AG08395 (cell line): ENCODE measurements around the gene PUM1.

Experiments
- DNase-seq: peaks from one replicate; pipeline ENCODE4 v3.0.0; 2012; ENCODE audit warnings: mixed read lengths, low spot score

Gene PUM1

DNA sequence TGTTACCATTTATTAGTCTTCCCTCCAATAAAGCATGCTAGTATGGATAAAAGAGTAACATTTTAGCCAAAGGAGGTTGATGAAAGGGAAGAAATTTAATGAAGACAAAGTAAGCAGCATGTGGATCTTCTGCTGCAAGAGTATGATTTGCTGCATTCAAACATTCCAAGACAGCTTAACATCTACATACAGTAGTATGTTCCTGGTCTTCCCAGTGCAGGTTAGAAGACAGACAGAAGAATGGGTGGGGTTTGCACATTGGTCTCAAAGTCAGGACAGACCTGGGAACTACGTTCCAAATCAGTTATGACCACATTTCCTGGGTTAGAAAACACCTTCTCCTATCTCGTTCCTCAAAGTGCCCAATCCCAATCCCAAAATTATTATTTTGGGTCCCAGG is 43.3 kb downstream of the PUM1 start:
- DNase-seq, result no peak

DNA sequence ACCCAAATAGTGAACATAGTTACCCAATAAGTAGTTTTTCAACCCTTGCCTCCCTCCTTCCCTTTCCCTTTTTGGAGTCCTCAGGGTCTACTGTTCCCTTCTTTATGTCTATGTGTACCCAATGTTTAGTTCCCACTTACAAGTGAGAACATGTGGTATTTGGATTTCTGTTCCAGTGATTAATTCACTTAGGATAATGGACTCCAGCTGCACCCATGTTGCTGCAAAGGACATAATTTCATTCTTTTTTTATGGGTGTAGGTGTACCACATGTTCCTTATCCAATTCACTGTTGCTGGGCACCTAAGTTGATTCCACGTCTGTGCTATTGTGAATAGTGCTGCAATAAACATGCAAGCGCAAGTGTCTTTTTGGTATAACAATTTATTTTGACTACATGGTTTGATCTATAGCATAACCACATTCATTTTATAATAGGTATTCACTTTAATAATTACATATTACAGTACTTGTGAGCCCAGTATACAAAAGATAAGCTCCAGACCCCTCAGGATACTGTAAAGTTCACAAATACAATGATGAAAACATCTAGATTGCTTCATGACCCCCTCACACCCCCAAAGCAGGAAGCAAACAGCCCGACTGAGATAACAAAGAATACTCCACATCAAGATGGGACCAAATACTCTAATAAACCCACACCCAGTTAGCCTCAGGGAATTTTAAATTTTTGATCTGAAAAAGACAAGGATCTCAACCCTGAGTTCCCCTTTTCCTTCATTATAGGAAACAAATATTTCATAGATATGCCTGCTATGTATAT is 45.3 kb downstream of the PUM1 start:
- DNase-seq, result no peak

DNA sequence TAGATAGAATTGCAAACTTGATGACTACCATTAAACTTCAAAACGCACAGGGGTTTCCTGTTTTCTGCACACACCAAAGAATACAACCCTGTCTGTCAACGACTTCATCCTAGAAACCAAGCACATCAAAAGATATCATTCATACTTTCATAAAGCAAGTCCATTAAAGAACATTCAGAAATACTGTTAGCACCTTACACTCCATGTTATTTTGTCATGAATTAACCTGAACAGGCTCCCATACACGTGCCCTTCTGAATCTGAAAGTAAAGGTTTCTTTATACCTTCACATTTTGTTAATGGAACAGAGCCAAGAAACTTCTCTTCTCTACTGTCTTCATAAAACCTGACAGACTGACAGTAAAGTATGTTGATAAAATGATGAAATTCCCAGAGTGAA is 46.1 kb downstream of the PUM1 start:
- no peak for DNase-seq

DNA sequence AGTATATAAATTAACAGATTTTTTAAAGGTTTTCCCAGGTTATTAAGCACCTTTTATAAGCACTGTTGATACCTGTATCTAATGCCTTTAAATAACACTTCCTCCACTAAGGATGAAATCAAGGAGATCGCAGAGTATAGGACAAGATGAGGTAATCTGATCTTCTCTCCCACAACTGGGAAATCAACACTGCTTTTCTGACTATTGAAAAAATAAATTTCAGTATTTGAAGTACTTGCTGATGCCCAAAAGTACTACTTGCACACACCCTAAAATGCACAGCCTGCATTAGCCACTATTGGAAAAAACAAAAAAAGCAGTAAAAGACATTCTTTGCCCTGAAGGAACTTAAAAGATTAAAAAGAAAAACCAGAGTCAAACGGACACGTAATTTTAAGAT is 48.6 kb downstream of the PUM1 start:
- DNase-seq, result no peak

DNA sequence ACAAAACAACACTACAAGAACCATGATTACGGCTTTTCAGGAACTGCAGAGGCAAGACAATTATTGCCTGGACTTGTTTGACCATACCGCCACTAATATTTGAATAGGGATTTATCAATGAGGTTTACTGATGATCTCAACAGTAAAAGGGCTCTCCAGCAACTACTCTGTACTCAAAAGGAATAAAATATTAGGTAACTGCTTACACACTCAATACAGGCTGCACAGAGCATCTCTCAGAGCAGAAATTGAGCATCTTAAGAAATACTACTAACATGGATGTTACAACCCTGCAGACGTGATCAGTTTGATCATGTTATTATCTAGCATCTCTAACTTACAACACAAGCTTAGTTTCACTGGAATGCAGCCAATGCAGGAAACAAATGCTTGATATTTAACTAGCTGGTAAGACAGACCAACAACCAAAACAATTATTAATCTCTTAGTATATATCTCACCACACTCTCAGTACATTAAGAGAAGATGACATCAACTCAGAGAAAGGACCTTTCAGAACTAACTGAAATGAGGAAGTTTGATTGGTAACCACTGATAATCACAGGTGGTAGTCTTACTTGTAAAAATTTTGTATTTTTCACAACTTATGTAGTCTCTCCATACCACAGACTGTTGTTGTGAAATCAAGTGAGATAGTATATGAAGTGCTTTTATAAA is 52.2 kb downstream of the PUM1 start:
- DNase-seq, result no peak

DNA sequence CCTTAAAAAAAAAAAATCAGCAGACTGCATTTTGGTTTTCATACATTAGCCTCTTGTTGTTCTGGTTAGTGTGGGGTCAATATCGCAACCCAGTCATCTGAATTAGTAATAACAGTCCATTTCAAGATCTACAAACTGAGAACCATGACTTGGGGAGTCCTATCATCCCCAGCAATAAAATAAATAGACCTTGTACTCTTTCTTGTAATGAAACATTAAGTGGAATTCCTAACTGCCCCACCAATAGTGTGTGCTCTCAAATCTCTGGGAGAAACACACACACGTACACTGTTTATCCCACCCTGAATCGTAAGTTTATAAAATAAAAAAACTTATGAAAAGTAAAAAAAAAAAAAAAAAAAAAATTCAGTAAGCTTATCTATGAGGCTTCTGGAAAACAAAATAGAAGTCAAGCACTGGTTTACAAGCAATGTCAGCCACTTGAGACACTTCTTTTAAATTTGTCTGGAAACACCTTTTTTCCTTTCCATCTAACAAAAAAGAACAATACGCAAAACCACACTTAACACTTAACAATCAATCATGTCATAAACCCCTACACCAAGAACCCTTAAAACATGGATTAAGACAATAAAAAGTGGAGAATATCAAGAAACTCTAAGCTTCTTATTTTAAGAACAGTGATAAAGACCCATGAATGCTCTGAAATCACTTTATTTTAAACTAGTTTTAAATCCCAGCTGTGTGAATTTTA is 53.1 kb downstream of the PUM1 start:
- DNase-seq, result no peak

- no peak for DNase-seq
Observed at GRCh38 chr1:31011719-31012118, 53.8 kb downstream of the PUM1 start.

DNA sequence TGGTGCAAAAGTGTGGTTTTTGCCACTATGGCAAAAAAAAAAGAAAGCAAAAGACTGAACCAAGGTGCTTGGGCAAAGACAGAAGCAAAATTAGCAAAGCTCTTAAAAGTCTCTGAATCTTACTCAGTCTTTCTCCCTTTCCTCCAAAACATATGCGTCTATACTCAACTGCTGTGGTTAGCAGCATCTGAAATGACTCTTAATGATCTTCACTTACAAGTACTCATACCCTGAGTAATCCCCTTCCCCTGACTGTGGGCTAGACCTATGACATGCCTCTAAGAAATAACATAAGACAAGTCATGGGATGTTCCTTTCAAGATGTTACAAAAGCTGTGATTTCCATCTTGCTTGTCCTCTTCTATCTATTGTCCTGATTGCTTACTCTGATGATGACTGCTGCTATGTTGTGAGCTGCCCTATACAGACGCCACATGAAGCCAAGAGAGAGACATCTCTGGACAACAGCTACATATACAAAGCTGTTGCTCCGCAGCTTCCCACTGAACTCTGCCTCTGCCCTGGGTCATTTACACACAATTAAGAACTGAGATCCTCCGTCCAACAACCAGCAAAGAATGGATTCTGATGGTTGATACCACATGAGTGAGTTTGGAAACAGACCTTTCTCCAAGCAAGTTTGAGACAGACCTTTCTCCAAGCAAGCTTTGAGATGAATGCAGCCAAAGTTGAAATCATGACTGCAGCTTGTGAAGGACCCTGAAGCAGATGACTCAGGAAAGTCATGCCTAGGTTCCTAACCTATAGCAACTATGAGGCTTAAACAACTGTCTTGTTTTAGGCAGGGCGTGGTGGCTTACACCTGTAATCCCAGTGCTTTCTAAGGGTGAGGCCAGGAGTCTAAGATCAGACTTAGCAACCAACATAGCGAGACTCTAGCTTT is 55.2 kb downstream of the PUM1 start:
- DNase-seq, result peak; percentile 11

GRCh38 chr1:31007462-31007991 is 58.0 kb downstream of the PUM1 start:
- peak; percentile 79 for DNase-seq

DNA sequence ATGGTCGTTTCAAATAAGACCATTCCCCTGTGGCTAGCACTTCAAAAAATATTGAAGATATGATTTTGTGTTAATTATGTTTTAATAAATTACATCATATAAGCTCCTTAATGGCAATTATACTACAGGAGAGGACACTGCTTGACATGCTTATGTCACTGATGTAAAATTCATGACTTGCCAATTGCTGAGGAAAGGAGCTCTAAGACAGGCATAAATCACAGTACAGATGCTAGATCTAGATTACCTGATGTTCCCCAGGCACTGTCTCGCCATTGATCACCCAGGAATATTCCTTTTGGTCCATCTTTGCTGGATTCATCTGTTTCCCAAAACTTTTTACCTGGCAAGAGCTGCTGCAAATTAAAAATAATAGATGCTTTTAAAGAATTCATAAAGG is 58.8 kb downstream of the PUM1 start:
- DNase-seq, result no peak

GRCh38 chr1:31005617-31006166 is 59.8 kb downstream of the PUM1 start:
- DNase-seq, result no peak

DNA sequence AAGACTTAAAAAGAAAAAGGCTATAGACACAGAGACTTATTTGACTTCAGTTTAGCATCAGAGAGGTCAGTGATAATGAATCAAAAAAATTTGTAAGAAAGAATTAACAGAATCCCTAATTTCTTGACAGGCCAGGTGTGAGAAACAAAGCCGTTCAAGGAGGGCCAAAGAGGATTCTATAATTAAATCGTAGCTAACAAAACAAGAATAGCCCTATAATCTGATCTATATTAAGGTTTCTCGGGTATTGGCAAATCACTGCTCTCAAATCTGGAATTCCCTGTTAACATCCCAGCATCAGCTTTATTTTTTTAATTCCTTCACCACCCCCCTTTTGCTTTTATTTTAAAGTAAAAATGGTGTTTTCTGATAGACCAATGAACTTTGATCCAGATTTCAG is 60.3 kb downstream of the PUM1 start:
- no peak for DNase-seq

DNA sequence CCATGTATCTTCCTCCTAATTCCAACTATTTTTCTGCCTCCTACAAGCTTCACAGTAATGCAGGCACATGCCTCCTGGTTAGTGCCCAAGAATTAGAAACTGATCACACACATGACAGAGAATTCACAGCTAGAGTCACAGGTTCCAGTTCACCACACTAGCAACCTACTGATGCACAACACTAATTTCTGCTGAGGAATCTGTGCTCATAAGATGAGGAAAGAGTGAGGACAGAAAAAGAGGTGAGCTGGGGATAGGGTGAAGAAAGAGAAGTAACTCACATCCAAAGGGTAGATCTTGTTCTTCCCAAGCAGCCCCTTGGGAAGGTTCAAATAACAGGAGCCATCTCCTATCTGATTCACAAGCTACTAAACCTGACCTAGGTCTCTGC is 61.3 kb downstream of the PUM1 start:
- DNase-seq, result no peak

DNA sequence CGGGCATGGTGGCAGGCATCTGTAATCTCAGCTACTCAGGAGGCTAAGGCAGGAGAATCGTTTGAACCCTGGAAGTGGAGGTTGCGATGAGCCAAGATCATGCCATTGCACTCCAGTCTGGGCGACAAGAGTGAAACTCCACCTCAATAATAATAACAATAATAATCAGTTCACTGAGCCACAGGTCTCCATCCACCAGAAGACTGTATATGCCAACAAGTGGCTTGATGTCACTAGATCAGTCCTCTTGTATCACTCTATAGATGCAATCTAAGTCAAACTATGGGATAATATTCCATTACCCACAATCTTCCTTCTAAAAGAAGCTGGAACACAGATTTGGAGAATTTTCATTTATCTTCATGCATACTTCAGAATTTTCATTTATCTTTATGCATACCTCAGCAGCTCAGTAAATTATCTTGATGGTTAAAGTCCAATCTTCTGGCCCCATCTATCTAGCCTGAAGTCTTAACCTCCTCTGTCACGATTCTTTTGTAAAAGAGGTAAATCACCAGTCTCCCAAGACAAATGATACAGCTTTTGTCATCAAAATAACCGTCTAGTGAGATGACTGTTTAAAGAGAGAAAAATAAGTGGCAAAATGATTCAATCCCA is 61.8 kb downstream of the PUM1 start:
- DNase-seq, result no peak

- DNase-seq, result no peak
Observed at GRCh38 chr1:31000301-31000700, 65.2 kb downstream of the PUM1 start.

GRCh38 chr1:30998887-30999286 is 66.6 kb downstream of the PUM1 start:
- DNase-seq, result no peak

GRCh38 chr1:30998171-30998570 is 67.3 kb downstream of the PUM1 start:
- no peak for DNase-seq

DNA sequence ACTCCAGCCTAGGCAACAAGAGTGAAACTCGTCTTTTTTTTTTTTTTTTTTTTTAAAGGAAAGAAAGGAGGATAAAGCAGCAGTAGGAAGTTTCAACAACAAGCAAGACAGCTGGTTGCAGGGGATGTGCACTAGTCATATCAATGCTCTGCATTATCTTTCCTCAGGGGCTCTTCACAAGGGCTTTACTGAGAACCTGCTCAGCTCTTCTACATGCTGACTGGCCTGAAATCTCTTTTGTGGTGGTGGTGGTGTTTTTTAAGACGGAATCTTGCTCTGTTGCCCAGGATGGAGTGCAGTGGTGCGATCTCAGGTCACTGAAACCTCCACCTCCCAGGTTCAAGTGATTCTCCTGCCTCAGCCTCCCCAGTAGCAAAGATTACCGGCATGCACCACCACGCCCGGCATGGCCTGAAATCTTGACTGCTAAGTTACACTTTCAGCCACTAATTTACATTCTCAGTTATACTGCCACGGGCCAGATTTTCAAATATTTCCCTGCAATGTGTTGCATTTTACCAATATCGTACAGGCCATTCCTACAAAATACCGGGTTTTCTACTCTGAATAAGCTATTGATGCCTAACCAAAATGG is 68.0 kb downstream of the PUM1 start:
- no peak for DNase-seq

DNA sequence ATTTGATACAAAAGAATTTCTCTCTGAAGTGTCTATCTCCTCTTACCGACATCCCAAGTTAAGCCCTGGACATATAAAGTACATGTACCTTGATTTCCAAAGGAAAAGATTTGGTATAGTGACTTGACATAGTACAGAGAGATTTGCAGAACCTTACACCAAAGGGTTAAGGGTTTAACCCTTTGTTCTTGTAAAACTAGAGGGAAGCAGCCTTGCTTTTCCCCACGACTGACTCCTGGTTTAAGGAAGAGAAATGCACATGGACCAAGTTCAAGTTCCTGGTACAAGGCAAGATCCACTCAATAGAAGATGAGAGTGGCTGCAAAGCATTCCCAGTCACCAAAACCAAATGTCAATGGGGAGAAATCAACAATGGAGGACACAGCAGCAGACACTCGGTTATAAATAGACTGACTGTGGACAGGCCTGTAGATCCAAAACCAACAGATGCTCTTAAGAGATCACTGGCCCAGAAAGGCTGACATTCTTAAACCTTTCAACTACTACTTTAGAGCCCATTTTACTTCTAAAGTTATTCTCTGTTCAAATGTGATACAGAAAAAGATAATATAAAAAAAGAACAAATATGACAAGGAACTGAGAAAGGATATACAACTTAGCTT is 69.4 kb downstream of the PUM1 start:
- DNase-seq, result no peak
